ENCODE measurements around the gene BACH2.

Gene BACH2

DNA sequence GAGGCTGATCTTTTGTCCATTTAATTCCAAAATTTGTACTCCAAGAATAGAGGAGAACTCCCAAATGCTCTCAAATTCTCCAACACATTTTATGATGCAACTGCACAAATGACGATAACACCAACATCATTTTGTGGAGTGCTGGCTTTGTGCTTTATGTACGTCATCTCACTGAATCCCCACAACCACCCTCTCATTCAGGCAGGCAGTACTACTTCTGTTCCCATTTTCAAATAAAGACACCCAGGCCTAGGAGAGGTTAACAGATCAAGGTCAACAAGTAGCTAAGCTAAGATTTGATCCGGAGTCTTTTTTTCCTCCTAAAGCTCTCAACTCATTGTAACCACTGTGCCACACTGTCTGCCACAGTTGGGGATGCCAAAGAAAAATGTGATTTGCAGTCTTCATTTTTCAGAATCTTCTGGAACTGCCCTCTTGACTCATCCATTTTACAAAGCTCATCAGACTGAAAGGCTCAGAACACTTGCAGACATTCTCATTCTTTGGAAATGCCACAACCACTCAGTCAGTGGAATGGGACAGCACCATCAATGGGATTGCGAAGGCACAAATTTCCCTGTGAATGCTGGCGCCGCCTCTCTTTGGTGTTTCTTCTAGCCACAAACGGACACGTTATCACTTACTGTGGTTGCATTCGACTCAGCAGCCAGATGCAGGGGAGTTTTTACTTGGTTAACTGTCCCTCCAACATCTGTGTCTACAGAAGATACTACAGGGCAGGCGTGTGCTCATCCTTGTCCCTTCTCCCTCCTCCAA lies 217.9 kb downstream of the BACH2 start:
- no peak overlapping the region for H3K4ac ChIP-seq (ENCODE audit: low read length)
- H2AK5ac ChIP-seq (ENCODE audit: low read depth, low read length) = no peak overlapping the region
- H3K79me1 ChIP-seq (ENCODE audit: low read depth, low read length) = no peaks in the 10 kb centered on the region
- no CpG with 5 or more reads among the region's 10 CpGs for WGBS, 2 donors (ENCODE audit: extremely low coverage in 2 of 2, insufficient read length in 2 of 2, insufficient replicate concordance in 1 of 2)
- H4K8ac ChIP-seq (ENCODE audit: low read depth, low read length) = no peak overlapping the region
- H3K27ac ChIP-seq (replicated peaks; ENCODE audit: low read length) = no peak overlapping the region
- H3K36me3 ChIP-seq (replicated peaks in 1 of 2; ENCODE audit: control insufficient read depth in 2 of 2, insufficient read depth in 2 of 2, low read length in 2 of 2) = no peaks in the 10 kb centered on the region
- no peak for DNase-seq (ENCODE audit: low spot score)
- H3K14ac ChIP-seq (ENCODE audit: low read length) = no peak overlapping the region
- H2BK15ac ChIP-seq (ENCODE audit: low read length) = no peak overlapping the region
- no peak overlapping the region for H3K23ac ChIP-seq (ENCODE audit: low read depth, low read length, poor library complexity)
- no peak overlapping the region for H2BK5ac ChIP-seq (ENCODE audit: low read length)
- no peak overlapping the region for H3K4me2 ChIP-seq (ENCODE audit: insufficient read depth, low read length, poor library complexity, severe bottlenecking)
- H4K91ac ChIP-seq (ENCODE audit: low read depth, low read length, poor library complexity) = no peak overlapping the region
- H2BK12ac ChIP-seq (ENCODE audit: low read length) = no peak overlapping the region
- H2AFZ ChIP-seq (ENCODE audit: low read length) = no peak overlapping the region
- H3K27me3 ChIP-seq (ENCODE audit: control insufficient read depth in 3 of 3, insufficient read depth in 3 of 3, low read depth in 1 of 3, low read length in 3 of 3) = no peaks in the 10 kb centered on the region
- H3K18ac ChIP-seq (ENCODE audit: low read length) = no peak overlapping the region
- H3K9me3 ChIP-seq (replicated peaks in 1 of 2; ENCODE audit: control insufficient read depth in 2 of 2, insufficient read depth in 1 of 2, low read depth in 1 of 2, low read length in 2 of 2) = no peaks in the 10 kb centered on the region
- H2BK120ac ChIP-seq (ENCODE audit: low read depth, low read length) = no peak overlapping the region
- no peak overlapping the region for H3K4me3 ChIP-seq (ENCODE audit: low read length in 2 of 2)
- no peak overlapping the region for H3K9ac ChIP-seq (ENCODE audit: low read depth, low read length, poor library complexity)
- peaks cover 9 to 20% of the 10 kb centered on the region in 2 donors for H3K4me1 ChIP-seq (ENCODE audit: control insufficient read depth in 2 of 2, insufficient read depth in 1 of 2, low read depth in 1 of 2, low read length in 2 of 2)

DNA sequence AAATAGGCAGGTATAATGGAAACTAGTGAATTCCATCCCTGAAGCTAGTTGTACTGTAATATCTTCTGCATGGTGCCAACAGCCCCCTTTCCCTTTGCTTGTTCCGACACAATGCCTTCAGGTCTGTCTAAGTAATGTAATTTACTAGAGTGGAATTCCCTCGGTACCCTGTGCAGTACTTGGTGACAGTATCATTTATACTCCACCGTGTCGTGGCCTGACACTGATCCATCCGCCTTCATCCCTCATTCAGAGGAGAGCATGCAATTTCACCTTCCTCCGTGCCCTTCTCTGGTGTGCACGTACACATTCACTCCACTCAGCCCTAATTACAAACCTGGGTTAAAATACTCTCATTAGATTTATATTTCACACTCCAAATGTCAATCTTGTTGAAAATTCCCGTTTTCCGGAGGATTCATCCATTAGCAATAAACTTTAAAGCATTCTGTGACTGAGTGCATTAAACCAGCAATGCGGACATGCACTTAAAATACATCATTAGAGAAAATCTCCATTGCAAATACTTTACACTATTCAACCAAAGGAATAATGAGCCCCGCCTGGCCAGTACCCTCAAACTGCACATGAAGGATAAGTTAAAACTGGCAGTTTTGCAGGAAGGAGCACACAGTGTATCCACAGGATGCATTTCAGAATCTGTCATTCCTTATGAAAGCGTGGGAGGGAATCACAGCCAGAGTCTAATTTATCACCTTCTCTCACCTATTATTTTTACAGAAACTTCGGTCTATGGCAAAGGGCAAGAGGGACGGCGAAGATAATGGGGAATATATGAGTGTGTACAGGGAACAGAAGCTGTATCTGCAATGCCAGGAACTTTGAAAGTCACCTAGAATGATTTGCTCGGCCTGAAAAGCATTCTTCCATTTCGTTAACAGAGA lies 219.9 kb downstream of the BACH2 start:
- H2BK15ac ChIP-seq (ENCODE audit: low read length) = no peak overlapping the region
- H3K4me2 ChIP-seq (ENCODE audit: insufficient read depth, low read length, poor library complexity, severe bottlenecking) = no peak overlapping the region
- peaks cover 13 to 26% of the 10 kb centered on the region in 2 donors for H3K4me1 ChIP-seq (ENCODE audit: control insufficient read depth in 2 of 2, insufficient read depth in 1 of 2, low read depth in 1 of 2, low read length in 2 of 2)
- H4K91ac ChIP-seq (ENCODE audit: low read depth, low read length, poor library complexity) = no peak overlapping the region
- H3K18ac ChIP-seq (ENCODE audit: low read length) = no peak overlapping the region
- no peak overlapping the region for H3K27ac ChIP-seq (replicated peaks; ENCODE audit: low read length)
- no peaks in the 10 kb centered on the region for H3K36me3 ChIP-seq (replicated peaks in 1 of 2; ENCODE audit: control insufficient read depth in 2 of 2, insufficient read depth in 2 of 2, low read length in 2 of 2)
- WGBS, 2 donors (ENCODE audit: extremely low coverage in 2 of 2, insufficient read length in 2 of 2, insufficient replicate concordance in 1 of 2) = no CpG with 5 or more reads among the region's 17 CpGs
- no peak overlapping the region for H2AK5ac ChIP-seq (ENCODE audit: low read depth, low read length)
- H3K4me3 ChIP-seq (ENCODE audit: low read length in 2 of 2) = no peak overlapping the region
- H2BK12ac ChIP-seq (ENCODE audit: low read length) = no peak overlapping the region
- H3K4ac ChIP-seq (ENCODE audit: low read length) = no peak overlapping the region
- H4K8ac ChIP-seq (ENCODE audit: low read depth, low read length) = no peak overlapping the region
- no peak overlapping the region for H2AFZ ChIP-seq (ENCODE audit: low read length)
- H2BK120ac ChIP-seq (ENCODE audit: low read depth, low read length) = no peak overlapping the region
- H3K79me1 ChIP-seq (ENCODE audit: low read depth, low read length) = no peaks in the 10 kb centered on the region
- DNase-seq (ENCODE audit: low spot score) = no peak
- no peak overlapping the region for H3K14ac ChIP-seq (ENCODE audit: low read length)
- H3K9ac ChIP-seq (ENCODE audit: low read depth, low read length, poor library complexity) = no peak overlapping the region
- H3K9me3 ChIP-seq (replicated peaks in 1 of 2; ENCODE audit: control insufficient read depth in 2 of 2, insufficient read depth in 1 of 2, low read depth in 1 of 2, low read length in 2 of 2) = no peaks in the 10 kb centered on the region
- no peak overlapping the region for H2BK5ac ChIP-seq (ENCODE audit: low read length)
- no peak overlapping the region for H3K23ac ChIP-seq (ENCODE audit: low read depth, low read length, poor library complexity)
- H3K27me3 ChIP-seq (ENCODE audit: control insufficient read depth in 3 of 3, insufficient read depth in 3 of 3, low read depth in 1 of 3, low read length in 3 of 3) = no peaks in the 10 kb centered on the region

- no peak for DNase-seq (ENCODE audit: low spot score)
- no peak overlapping the region for H2BK12ac ChIP-seq (ENCODE audit: low read length)
- H3K23ac ChIP-seq (ENCODE audit: low read depth, low read length, poor library complexity) = no peak overlapping the region
- H2AK5ac ChIP-seq (ENCODE audit: low read depth, low read length) = no peak overlapping the region
- no peak overlapping the region for H3K4me2 ChIP-seq (ENCODE audit: insufficient read depth, low read length, poor library complexity, severe bottlenecking)
- H3K4ac ChIP-seq (ENCODE audit: low read length) = no peak overlapping the region
- no peak overlapping the region for H3K14ac ChIP-seq (ENCODE audit: low read length)
- no peaks in the 10 kb centered on the region for H3K79me1 ChIP-seq (ENCODE audit: low read depth, low read length)
- H4K8ac ChIP-seq (ENCODE audit: low read depth, low read length) = no peak overlapping the region
- no peaks in the 10 kb centered on the region for H3K9me3 ChIP-seq (replicated peaks in 1 of 2; ENCODE audit: control insufficient read depth in 2 of 2, insufficient read depth in 1 of 2, low read depth in 1 of 2, low read length in 2 of 2)
- no peak overlapping the region for H2BK15ac ChIP-seq (ENCODE audit: low read length)
- H3K27me3 ChIP-seq (ENCODE audit: control insufficient read depth in 3 of 3, insufficient read depth in 3 of 3, low read depth in 1 of 3, low read length in 3 of 3) = no peaks in the 10 kb centered on the region
- no peak overlapping the region for H4K91ac ChIP-seq (ENCODE audit: low read depth, low read length, poor library complexity)
- no peak overlapping the region for H3K4me3 ChIP-seq (ENCODE audit: low read length in 2 of 2)
- H2BK120ac ChIP-seq (ENCODE audit: low read depth, low read length) = no peak overlapping the region
- peaks cover 13 to 32% of the 10 kb centered on the region in 2 donors for H3K4me1 ChIP-seq (ENCODE audit: control insufficient read depth in 2 of 2, insufficient read depth in 1 of 2, low read depth in 1 of 2, low read length in 2 of 2)
- no CpG with 5 or more reads among the region's 6 CpGs for WGBS, 2 donors (ENCODE audit: extremely low coverage in 2 of 2, insufficient read length in 2 of 2, insufficient replicate concordance in 1 of 2)
- H3K36me3 ChIP-seq (replicated peaks in 1 of 2; ENCODE audit: control insufficient read depth in 2 of 2, insufficient read depth in 2 of 2, low read length in 2 of 2) = no peaks in the 10 kb centered on the region
- H3K18ac ChIP-seq (ENCODE audit: low read length) = no peak overlapping the region
- no peak overlapping the region for H2BK5ac ChIP-seq (ENCODE audit: low read length)
- no peak overlapping the region for H3K27ac ChIP-seq (replicated peaks; ENCODE audit: low read length)
- no peak overlapping the region for H3K9ac ChIP-seq (ENCODE audit: low read depth, low read length, poor library complexity)
- H2AFZ ChIP-seq (ENCODE audit: low read length) = no peak overlapping the region
Observed at GRCh38 chr6:90074161-90074850, 222.3 kb downstream of the BACH2 start.
